NCI-H1092 treated with DMSO at 0.1 percent for 48 hours (cell line): Measurements from ENCODE around the gene MLXIP.

Experiments
- DNase-seq: peaks from one replicate; lab custom pipeline; 2025; lab: John Stamatoyannopoulos, UW

The MLXIP gene

GRCh38 chr12:122079532-122080081 is 1.1 kb downstream of the MLXIP start:
- no peak for DNase-seq

- DNase-seq = no peak
Observed at GRCh38 chr12:122080149-122081082, 1.9 kb downstream of the MLXIP start.

- DNase-seq = no peak
Observed at GRCh38 chr12:122081083-122081696, 2.6 kb downstream of the MLXIP start.

- DNase-seq = no peak
Observed at GRCh38 chr12:122081697-122082221, 3.2 kb downstream of the MLXIP start.

- DNase-seq = no peak
Observed at GRCh38 chr12:122082621-122083356, 4.2 kb downstream of the MLXIP start.

- no peak for DNase-seq
Observed at GRCh38 chr12:122084857-122085405, 6.4 kb downstream of the MLXIP start.

- no peak for DNase-seq
Observed at GRCh38 chr12:122085591-122085990, 7.0 kb downstream of the MLXIP start.

- no peak for DNase-seq
Observed at GRCh38 chr12:122086116-122086515, 7.6 kb downstream of the MLXIP start.

- DNase-seq = no peak
Observed at GRCh38 chr12:122086641-122087285, 8.2 kb downstream of the MLXIP start.

GRCh38 chr12:122087431-122088178 is 9.0 kb downstream of the MLXIP start:
- no peak for DNase-seq

- no peak for DNase-seq
Observed at GRCh38 chr12:122088179-122088810, 9.7 kb downstream of the MLXIP start.

GRCh38 chr12:122089077-122089476 is 10.5 kb downstream of the MLXIP start:
- no peak for DNase-seq

GRCh38 chr12:122090759-122091515 is 12.4 kb downstream of the MLXIP start:
- DNase-seq = no peak

- no peak for DNase-seq
Observed at GRCh38 chr12:122093098-122093883, 14.7 kb downstream of the MLXIP start.

- DNase-seq = no peak
Observed at GRCh38 chr12:122094137-122094734, 15.7 kb downstream of the MLXIP start.

GRCh38 chr12:122094735-122095631 is 16.4 kb downstream of the MLXIP start:
- no peak for DNase-seq

GRCh38 chr12:122096014-122096413 is 17.5 kb downstream of the MLXIP start:
- no peak for DNase-seq
